ENCODE results near the gene TNFRSF25.
A peak's percentile ranks its signal among the peaks of the same experiment; 100 is the strongest.
"Not testable (repeated sequence)": the region's sequence is repeated elsewhere in the genome, so short reads cannot be mapped to it uniquely, and the experiment has no call there.

TNFRSF25 gene

DNA sequence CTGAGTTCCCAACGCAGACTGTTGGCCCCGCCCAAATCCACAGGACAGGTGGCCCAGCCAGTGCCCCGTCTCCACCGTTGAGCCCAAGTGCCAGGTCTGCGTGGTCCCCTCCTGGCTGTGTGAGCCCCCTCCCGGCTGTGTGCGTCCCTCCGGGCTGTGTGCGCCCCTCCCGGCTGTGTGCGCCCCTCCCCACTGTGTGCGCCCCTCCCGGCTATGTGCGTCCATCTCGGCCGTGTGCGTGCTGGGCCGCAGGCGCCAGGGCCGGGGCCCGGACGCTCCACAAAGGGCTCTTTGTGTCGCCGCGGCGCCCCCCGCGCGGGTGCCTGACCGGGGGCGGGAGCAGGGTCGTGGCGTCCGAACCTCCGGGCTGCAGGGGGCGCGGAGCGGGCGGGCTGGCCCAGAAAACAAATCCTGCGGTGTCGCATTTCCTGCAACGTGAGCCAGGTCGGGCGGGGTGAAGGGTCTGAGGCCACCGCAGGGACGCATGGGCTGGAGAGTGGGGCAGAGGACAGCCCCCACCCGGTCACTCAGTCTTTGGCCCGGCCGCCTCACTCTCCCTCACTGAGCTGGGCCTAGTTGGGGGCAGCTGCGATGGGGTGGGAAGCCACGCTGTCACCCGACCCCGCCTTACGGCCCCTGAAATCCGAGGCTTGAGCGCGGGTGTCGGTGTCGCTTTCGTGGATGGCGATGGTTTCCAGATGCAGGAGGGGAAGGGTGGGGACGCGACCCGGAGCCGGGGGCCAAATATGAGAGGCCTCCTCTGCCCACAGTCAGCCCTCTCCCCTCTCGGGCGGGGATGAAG is 18.8 kb downstream of the TNFRSF25 start:
- Histone ChIP-seq H3F3A (ENCODE audit: insufficient read depth, low read length) (no peaks in the 10 kb centered on the region), H3K4me3 (ENCODE audit: low read depth, low read length, poor library complexity, severe bottlenecking) (peak overlapping the region; percentile 45), H3K27me3 (ENCODE audit: insufficient read depth, low read length) (peaks cover 8% of the 10 kb centered on the region), H3K4me1 (ENCODE audit: insufficient read depth, low read length, severe bottlenecking) (peaks cover 16% of the 10 kb centered on the region), H2AFZ (ENCODE audit: low read length) (no peak overlapping the region), H3K27ac (ENCODE audit: low read depth, low read length, poor library complexity, severe bottlenecking) (no peak overlapping the region), H3K36me3 (ENCODE audit: insufficient read depth, low read length) (no peaks in the 10 kb centered on the region), H3K4me2 (ENCODE audit: low read length) (peak overlapping the region; percentile 54), H3K9ac (ENCODE audit: low read length) (no peak overlapping the region; the same call in 1 of the 2 replicates), H3K9me2 (ENCODE audit: low read depth, low read length) (no peaks in the 10 kb centered on the region), H3K9me3 (ENCODE audit: low read length) (no peaks in the 10 kb centered on the region), H3K79me2 (ENCODE audit: insufficient read depth, low read length) (no peaks in the 10 kb centered on the region), H4K20me1 (ENCODE audit: insufficient read depth, low read length) (no peaks in the 10 kb centered on the region)
- TF ChIP-seq, protein P1, sequence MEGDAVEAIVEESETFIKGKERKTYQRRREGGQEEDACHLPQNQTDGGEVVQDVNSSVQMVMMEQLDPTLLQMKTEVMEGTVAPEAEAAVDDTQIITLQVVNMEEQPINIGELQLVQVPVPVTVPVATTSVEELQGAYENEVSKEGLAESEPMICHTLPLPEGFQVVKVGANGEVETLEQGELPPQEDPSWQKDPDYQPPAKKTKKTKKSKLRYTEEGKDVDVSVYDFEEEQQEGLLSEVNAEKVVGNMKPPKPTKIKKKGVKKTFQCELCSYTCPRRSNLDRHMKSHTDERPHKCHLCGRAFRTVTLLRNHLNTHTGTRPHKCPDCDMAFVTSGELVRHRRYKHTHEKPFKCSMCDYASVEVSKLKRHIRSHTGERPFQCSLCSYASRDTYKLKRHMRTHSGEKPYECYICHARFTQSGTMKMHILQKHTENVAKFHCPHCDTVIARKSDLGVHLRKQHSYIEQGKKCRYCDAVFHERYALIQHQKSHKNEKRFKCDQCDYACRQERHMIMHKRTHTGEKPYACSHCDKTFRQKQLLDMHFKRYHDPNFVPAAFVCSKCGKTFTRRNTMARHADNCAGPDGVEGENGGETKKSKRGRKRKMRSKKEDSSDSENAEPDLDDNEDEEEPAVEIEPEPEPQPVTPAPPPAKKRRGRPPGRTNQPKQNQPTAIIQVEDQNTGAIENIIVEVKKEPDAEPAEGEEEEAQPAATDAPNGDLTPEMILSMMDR (IDR thresholded peaks at IDR 0.05; ENCODE audit: low read length): no peak
- TF ChIP-seq EZH2 (IDR thresholded peaks at IDR 0.05; ENCODE audit: borderline replicate concordance, low read length): no peak

DNA sequence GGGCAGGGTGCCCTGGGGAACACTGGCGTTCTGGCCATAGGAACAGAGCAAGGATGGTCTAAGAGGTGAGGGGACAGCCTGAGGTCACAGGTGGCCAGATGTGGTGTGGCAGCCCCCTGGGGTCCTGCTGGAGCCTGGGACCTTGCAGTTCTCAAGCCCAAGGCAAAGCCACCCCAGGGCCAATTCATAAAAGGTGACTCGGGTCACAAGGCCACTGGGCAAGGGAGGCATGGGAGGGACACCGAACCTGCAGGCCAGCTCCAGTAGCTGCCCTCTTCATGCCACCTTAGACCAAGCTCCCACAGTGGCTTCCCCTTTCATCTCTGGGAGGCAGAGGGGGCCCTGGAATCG is 19.3 kb downstream of the TNFRSF25 start:
- Histone ChIP-seq H3K27me3 (ENCODE audit: insufficient read depth, low read length) (peaks cover 8% of the 10 kb centered on the region), H3K4me1 (ENCODE audit: insufficient read depth, low read length, severe bottlenecking) (peaks cover 16% of the 10 kb centered on the region)

DNA sequence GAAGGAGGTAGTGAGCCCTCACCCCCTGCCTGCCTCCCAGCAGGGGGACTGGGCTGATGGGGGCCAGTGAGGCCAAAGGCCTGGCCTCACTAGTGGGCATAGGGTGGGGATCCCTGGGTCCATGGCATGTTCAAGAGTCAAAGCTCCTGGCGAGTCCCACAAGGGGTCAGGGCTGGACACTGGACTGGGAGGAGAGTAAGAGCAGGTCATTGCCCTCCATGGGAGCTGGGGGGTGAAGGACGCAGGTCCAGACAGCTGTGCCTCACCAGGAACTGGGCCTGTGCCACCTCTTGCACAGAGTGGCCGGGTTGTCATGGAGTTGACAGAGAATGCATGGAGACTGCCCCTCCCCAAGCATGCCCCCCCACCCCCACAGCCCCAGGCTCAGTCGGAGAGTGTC is 20.0 kb downstream of the TNFRSF25 start:
- not testable (repeated sequence) for H2AFZ ChIP-seq (ENCODE audit: low read length); H3K9me3 ChIP-seq (ENCODE audit: low read length); H3K9ac ChIP-seq (ENCODE audit: low read length); H3K4me2 ChIP-seq (ENCODE audit: low read length); H3K36me3 ChIP-seq (ENCODE audit: insufficient read depth, low read length); H3K4me3 ChIP-seq (ENCODE audit: low read depth, low read length, poor library complexity, severe bottlenecking); H3F3A ChIP-seq (ENCODE audit: insufficient read depth, low read length); H4K20me1 ChIP-seq (ENCODE audit: insufficient read depth, low read length); H3K9me2 ChIP-seq (ENCODE audit: low read depth, low read length); H3K79me2 ChIP-seq (ENCODE audit: insufficient read depth, low read length); H3K27me3 ChIP-seq (ENCODE audit: insufficient read depth, low read length); H3K27ac ChIP-seq (ENCODE audit: low read depth, low read length, poor library complexity, severe bottlenecking)
- peaks cover 16% of the 10 kb centered on the region for H3K4me1 ChIP-seq (ENCODE audit: insufficient read depth, low read length, severe bottlenecking)

More for the DNA sequence above, 19.3 kb downstream of the TNFRSF25 start:
- no peaks in the 10 kb centered on the region for H3F3A ChIP-seq (ENCODE audit: insufficient read depth, low read length)
- no peaks in the 10 kb centered on the region for H4K20me1 ChIP-seq (ENCODE audit: insufficient read depth, low read length)
- TF ChIP-seq, protein P1 (IDR thresholded peaks at IDR 0.05; ENCODE audit: low read length): no peak
- peak overlapping the region; percentile 45 for H3K4me3 ChIP-seq (ENCODE audit: low read depth, low read length, poor library complexity, severe bottlenecking)
- no peak overlapping the region for H3K9ac ChIP-seq (ENCODE audit: low read length)
- H2AFZ ChIP-seq (ENCODE audit: low read length): no peak overlapping the region
- H3K27ac ChIP-seq (ENCODE audit: low read depth, low read length, poor library complexity, severe bottlenecking): no peak overlapping the region
- no peaks in the 10 kb centered on the region for H3K79me2 ChIP-seq (ENCODE audit: insufficient read depth, low read length)
- H3K9me3 ChIP-seq (ENCODE audit: low read length): no peaks in the 10 kb centered on the region
- H3K36me3 ChIP-seq (ENCODE audit: insufficient read depth, low read length): no peaks in the 10 kb centered on the region
- no peak overlapping the region for H3K4me2 ChIP-seq (ENCODE audit: low read length)
- no peaks in the 10 kb centered on the region for H3K9me2 ChIP-seq (ENCODE audit: low read depth, low read length)

Measured in OCI-LY1 (cell line).